GM12878 (cell line): ENCODE measurements around the gene CNPPD1. TPM values are rescaled to one million over a fixed set of nuclear protein-coding genes. Genes with fewer than 3 reads are reported as not detected.

Source experiments
- ATF3 ChIP-seq: IDR thresholded peaks from 2 replicates; pipeline ENCODE4 v1.6.1; 2011; ENCODE audit warnings: low read depth, mild to moderate bottlenecking, low read length, moderate library complexity, borderline replicate concordance; ENCODE audit errors: extremely low read depth
- ATF7 ChIP-seq: fragments of 450-650 bp; IDR thresholded peaks from 2 replicates; pipeline ENCODE4 v1.6.1; 2016; ENCODE audit warnings: low read depth, mild to moderate bottlenecking
- CREB1 ChIP-seq: IDR thresholded peaks from 2 replicates; pipeline ENCODE4 v1.6.1; 2012; ENCODE audit warnings: low read depth, mild to moderate bottlenecking, inconsistent platforms
- DPF2 ChIP-seq: fragments of 450-650 bp; IDR thresholded peaks from 2 replicates; pipeline ENCODE4 v1.6.1; 2017; ENCODE audit warnings: mild to moderate bottlenecking
- EP300 ChIP-seq, 2 experiments: fragments of 150-350 bp in 1 of 2; IDR thresholded peaks; 2 replicates each; pipeline ENCODE4 v1.6.1; 2011 to 2012; ENCODE audit warnings: low read depth in 2 of 2, low read length in 2 of 2, borderline replicate concordance in 1 of 2, improper control_type of control experiment in 1 of 2, inconsistent platforms in 1 of 2; ENCODE audit not compliant: control insufficient read depth in 1 of 2
- FOXK2 ChIP-seq: fragments of 450-650 bp; IDR thresholded peaks from 2 replicates; pipeline ENCODE4 v1.6.1; 2017; ENCODE audit warnings: mild to moderate bottlenecking, moderate library complexity
- HCFC1 ChIP-seq: fragments of 150-350 bp; IDR thresholded peaks from 2 replicates; pipeline ENCODE4 v1.6.1; 2014; ENCODE audit warnings: low read length
- JUND ChIP-seq: IDR thresholded peaks from 2 replicates; pipeline ENCODE4 v1.6.1; 2012; ENCODE audit warnings: low read depth, mild to moderate bottlenecking, low read length, improper control_type of control experiment, moderate library complexity
- MLLT1 ChIP-seq: fragments of 450-650 bp; IDR thresholded peaks from 2 replicates; pipeline ENCODE4 v1.6.1; 2016; ENCODE audit warnings: mild to moderate bottlenecking
- MTA2 ChIP-seq: fragments of 450-650 bp; IDR thresholded peaks from 2 replicates; pipeline ENCODE4 v1.6.1; 2016; ENCODE audit warnings: low read depth, mild to moderate bottlenecking, moderate library complexity
- NFYA ChIP-seq: IDR thresholded peaks from 2 replicates; pipeline ENCODE4 v1.6.1; 2011; ENCODE audit warnings: low read depth, mild to moderate bottlenecking, low read length, improper control_type of control experiment, borderline replicate concordance
- NR2C2 ChIP-seq: IDR thresholded peaks from 2 replicates; pipeline ENCODE4 v1.6.1; 2011; ENCODE audit warnings: borderline replicate concordance, low read depth; ENCODE audit not compliant: control insufficient read depth, insufficient read length
- PBX3 ChIP-seq: IDR thresholded peaks from 2 replicates; pipeline ENCODE4 v1.6.1; 2011; ENCODE audit warnings: mild to moderate bottlenecking, low read depth, low read length, moderate library complexity; ENCODE audit not compliant: insufficient replicate concordance
- PML ChIP-seq: IDR thresholded peaks from 2 replicates; pipeline ENCODE4 v1.6.1; 2012; ENCODE audit warnings: low read length, inconsistent platforms
- POLR2A ChIP-seq: IDR thresholded peaks from 2 replicates; pipeline ENCODE4 v1.6.1; 2011; ENCODE audit warnings: low read depth, mild to moderate bottlenecking, low read length
- SMARCA5 ChIP-seq: fragments of 450-650 bp; IDR thresholded peaks from 2 replicates; pipeline ENCODE4 v1.6.1; 2017; ENCODE audit warnings: mild to moderate bottlenecking
- SREBF1 ChIP-seq: IDR thresholded peaks from 2 replicates; pipeline ENCODE4 v1.6.1; 2012; ENCODE audit warnings: mild to moderate bottlenecking, low read length
- SRF ChIP-seq, 2 experiments: IDR thresholded peaks; 2 replicates each; pipeline ENCODE4 v1.6.1; 2011; ENCODE audit warnings: low read depth in 2 of 2, low read length in 2 of 2, mild to moderate bottlenecking in 1 of 2, moderate library complexity in 1 of 2
- TAF1 ChIP-seq: IDR thresholded peaks from 2 replicates; pipeline ENCODE4 v1.6.1; 2011; ENCODE audit warnings: mild to moderate bottlenecking, low read depth, low read length, borderline replicate concordance
- TCF12 ChIP-seq: IDR thresholded peaks from 2 replicates; pipeline ENCODE4 v1.6.1; 2011; ENCODE audit warnings: low read depth, mild to moderate bottlenecking, low read length
- TCF3 ChIP-seq: IDR thresholded peaks from 2 replicates; pipeline ENCODE4 v1.6.1; 2012; ENCODE audit warnings: low read depth, mild to moderate bottlenecking, low read length, borderline replicate concordance; ENCODE audit not compliant: insufficient read depth
- TCF7 ChIP-seq: IDR thresholded peaks from 2 replicates; pipeline ENCODE4 v1.6.1; 2014; ENCODE audit warnings: antibody characterized with exemption, borderline replicate concordance
- WRNIP1 ChIP-seq: IDR thresholded peaks from 2 replicates; pipeline ENCODE4 v1.6.1; 2011; ENCODE audit warnings: low read depth, low read length, improper control_type of control experiment, borderline replicate concordance
- ZBTB40 ChIP-seq: fragments of 450-650 bp; IDR thresholded peaks from 2 replicates; pipeline ENCODE4 v1.6.1; 2016; ENCODE audit warnings: mild to moderate bottlenecking, moderate library complexity, borderline replicate concordance
- polyA plus RNA-seq, 11 experiments: library from polyadenylated mRNA; depleted of rRNA in 4 of 11; unstranded in 6 of 11; stranded (reverse) in 5 of 11; fragments of >200 nt; fragmentation: Nextera tagmentation in 4 of 11; fragmentation: Illumina TruSeq in 1 of 11; extraction: Ambion mirVana in 4 of 11; extraction: Trizol in 1 of 11; gene quantifications; 1 replicate in 1 of 11; 2 replicates in 10 of 11; pipeline versions ENCODE4 v1.2.1 to v1.2.3, GENCODE V29; 2011 to 2016; ENCODE audit warnings: inconsistent platforms in 2 of 11, missing spikeins in 2 of 11, low read depth in 1 of 11
- total RNA-seq, 4 experiments: library from RNA; depleted of rRNA in 3 of 4; stranded (reverse); fragments of >200 nt in 3 of 4; fragmentation: Illumina TruSeq in 1 of 4; extraction: Trizol in 1 of 4; gene quantifications; 2 replicates each; pipeline versions ENCODE4 v1.2.1 to v1.2.3, GENCODE V29; 2013 to 2021

CNPPD1 gene
- total and polyA plus RNA-seq, 10 of the 15 experiments (the other 5 are each of a cell fraction or from before 2014, with no cell fraction given) = 12.2 to 86.6 (median 43.4) TPM

- TF ChIP-seq PML (peak; percentile 96), EP300 (IDR thresholded peaks at IDR 0.05; ENCODE audit: borderline replicate concordance in 1 of 2, control insufficient read depth in 1 of 2, low read depth in 2 of 2, low read length in 2 of 2) (no peak), DPF2 (peak; percentile 65; the same call in 1 of the 2 replicates), TCF12 (peak; percentile 34; the same call in 1 of the 2 replicates), TAF1 (peak; percentile 90), ATF7 (peak; percentile 73), MTA2 (no peak), SREBF1 (no peak), PBX3 (no peak), FOXK2 (peak; percentile 45; the same call in 1 of the 2 replicates), TCF7 (no peak), WRNIP1 (no peak), HCFC1 (no peak; the same call in 1 of the 2 replicates), JUND (peak; percentile 68; the same call in 1 of the 2 replicates), NR2C2 (no peak), SMARCA5 (0 out of 2 replicates have a peak, but pooled peaks have one; percentile 53), ZBTB40 (peak; percentile 29; the same call in 1 of the 2 replicates), ATF3 (no peak), CREB1 (peak; percentile 83), NFYA (no peak), MLLT1 (peak; percentile 71), TCF3 (no peak), POLR2A (peak; percentile 99), SRF (IDR thresholded peaks at IDR 0.05; ENCODE audit: low read depth in 2 of 2, low read length in 2 of 2) (peak; percentile 71 to 86)
These were observed 29.8 kb upstream of the CNPPD1 start, which contains the start of gene ZFAND2B (continued) for GRCh38 chr2:219206328-219207133.
